Stimulated activated CD8-positive, alpha-beta memory T cell treated with anti-CD3 and anti-CD28 coated beads, Interleukin-4, amount 100 ng/mL, for 1 hour (primary cell): Measurements from ENCODE around the gene CTNND2.
"Not testable (repeated sequence)": the region's sequence is repeated elsewhere in the genome, so short reads cannot be mapped to it uniquely, and the experiment has no call there.

Experiments
- DNase-seq, 2 donors: peaks; one replicate each; pipeline ENCODE4 v3.0.0-alpha.2; 2020; ENCODE audit warnings: low read depth in 2 of 2, low spot score in 1 of 2

CTNND2 gene

GRCh38 chr5:11482011-11482410 is 422.2 kb downstream of the CTNND2 start:
- no peak for DNase-seq

DNA sequence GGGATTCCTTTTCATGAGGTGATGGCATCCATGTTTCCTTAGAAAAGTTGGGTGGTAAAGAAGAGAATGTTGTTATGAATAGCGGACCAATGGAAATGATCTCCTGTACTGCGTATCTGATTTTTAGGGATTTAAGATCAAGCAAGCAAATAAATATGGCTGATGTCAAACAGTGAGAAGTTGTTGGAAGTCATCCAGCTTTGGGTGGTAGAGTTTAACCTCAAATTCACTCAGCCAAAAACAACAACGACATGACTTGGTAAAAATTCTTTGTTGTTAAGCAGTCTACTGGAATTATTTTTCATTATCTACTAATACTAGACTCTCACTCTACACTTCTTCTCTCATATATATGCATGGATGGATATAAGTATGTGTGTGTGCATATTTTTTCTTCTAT is 426.5 kb downstream of the CTNND2 start:
- no peak for DNase-seq

- no peak for DNase-seq
Observed at GRCh38 chr5:11476866-11477265, 427.4 kb downstream of the CTNND2 start.

GRCh38 chr5:11468334-11469039 is 435.8 kb downstream of the CTNND2 start:
- no peak for DNase-seq

GRCh38 chr5:11467588-11467987 is 436.7 kb downstream of the CTNND2 start:
- no peak for DNase-seq

DNA sequence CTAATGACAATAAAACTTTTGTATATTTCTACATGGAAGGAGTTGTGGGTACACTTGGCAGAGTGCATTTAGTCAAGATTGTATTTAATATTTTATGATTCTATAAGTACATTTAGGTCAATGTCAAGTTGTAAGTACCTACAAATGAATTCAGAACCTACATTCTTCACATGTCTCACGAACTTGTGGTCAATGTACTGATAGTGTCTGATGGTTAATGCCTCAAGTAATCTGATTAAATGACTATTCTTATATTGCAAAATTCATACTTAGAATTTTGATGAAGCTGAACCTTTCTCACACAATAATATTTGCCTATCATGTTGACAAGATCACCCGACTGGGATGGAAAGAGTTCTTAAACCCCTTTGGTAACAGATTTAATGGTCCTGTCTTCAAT is 444.5 kb downstream of the CTNND2 start:
- DNase-seq, result no peak

DNA sequence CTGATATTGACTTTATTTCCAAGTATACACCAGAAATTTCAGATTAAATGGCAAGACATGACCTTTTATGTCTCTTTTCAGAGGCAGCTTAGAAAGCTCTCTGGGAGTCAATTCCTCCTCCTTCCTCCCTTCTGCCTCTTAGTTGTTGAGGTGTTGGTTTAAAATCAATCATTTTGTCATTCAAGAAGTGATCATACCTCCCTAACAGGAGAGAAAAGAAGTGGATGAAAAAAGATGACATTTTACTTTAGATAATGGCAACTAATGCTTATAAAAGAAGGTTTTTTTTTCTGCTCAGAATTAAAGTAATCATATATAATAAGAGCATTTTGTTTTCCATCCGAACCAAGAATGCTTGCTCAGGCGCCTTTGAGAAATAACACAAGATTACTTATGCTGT is 448.7 kb downstream of the CTNND2 start:
- DNase-seq, result no peak

- DNase-seq, result no peak
Observed at GRCh38 chr5:11452852-11453251, 451.4 kb downstream of the CTNND2 start.

DNA sequence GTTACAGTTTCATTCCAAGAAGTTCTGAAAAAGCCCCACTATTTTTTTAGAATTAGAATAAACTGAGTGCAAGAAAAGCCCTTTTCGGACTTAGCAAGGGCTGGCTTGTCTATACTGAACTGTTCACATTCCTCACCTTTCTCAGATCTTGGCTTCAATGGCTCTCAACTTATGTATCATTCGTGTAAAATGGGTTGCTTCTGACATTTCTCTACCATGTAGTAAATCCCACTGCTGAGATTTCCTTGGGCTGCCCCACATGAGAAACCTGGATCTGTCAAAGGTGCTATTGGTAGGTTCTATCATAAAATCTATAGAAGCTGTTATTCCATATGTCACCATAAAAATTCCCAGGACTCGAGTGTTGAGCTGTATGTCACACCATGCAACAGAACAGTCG is 454.3 kb downstream of the CTNND2 start:
- DNase-seq, result no peak

- no peak for DNase-seq
Observed at GRCh38 chr5:11449217-11449616, 455.0 kb downstream of the CTNND2 start.

GRCh38 chr5:11443831-11444230 is 460.4 kb downstream of the CTNND2 start:
- DNase-seq, result no peak

- DNase-seq, result no peak
Observed at GRCh38 chr5:11432116-11432515, 472.1 kb downstream of the CTNND2 start.

GRCh38 chr5:11429254-11429653 is 475.0 kb downstream of the CTNND2 start:
- no peak for DNase-seq

DNA sequence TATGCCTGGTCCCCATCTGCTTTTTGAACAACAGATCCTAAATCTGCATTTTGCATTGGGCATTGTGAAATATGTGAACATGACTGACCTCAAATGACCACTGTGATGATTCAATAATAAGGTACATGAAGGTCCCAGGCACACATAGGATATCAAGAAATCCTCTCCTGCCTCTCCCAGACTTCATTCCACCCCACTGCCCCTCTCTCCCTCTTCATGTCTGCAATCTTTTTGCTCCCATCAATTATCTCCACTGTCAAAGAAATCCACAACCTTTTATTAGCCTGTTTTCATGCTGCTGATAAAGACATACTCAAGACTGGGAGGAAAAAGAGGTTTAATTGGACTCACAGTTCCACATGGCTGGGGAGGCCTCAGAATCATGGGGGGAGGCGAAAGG is 476.7 kb downstream of the CTNND2 start:
- DNase-seq, result no peak

GRCh38 chr5:11426442-11426841 is 477.8 kb downstream of the CTNND2 start:
- DNase-seq, result no peak

DNA sequence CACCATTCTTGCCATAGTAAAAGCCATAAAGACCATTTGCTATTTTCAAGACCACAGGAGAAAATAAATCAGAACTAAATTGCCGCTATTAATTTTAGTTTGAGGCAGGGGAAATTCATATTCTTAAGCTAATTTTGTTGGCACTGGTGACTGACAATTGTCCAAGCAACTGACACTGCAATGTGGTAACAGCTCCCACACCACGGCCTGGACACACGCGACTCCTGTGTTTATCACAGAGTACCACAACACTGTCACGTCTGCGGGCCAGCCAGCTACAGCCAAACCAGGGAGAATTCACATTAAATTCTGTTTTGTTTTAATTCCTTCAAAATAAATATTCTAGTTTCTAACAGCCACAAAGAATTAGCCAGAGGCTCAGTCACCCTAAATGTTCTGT is 481.9 kb downstream of the CTNND2 start:
- DNase-seq, result no peak

GRCh38 chr5:11420969-11421368 is 483.3 kb downstream of the CTNND2 start:
- DNase-seq, result no peak

DNA sequence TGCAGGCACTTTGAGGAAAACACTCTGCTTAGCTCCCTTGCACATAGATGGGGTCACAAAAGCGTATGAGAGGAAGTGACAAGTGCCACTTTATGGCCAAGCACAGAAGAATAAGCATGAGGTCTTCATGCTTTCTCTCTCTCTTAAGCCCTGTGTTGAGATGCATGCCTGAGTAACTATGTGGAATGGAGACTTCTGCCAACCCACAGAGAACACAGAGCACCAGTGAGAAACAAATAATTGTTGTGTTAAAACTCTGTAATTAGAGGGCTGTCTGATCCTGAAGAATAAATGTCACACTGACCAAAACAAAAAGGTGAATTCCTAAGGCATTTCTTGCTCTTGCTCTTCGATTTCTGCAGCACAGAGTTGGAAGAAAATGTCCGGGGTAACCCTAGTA is 488.5 kb downstream of the CTNND2 start:
- no peak for DNase-seq

DNA sequence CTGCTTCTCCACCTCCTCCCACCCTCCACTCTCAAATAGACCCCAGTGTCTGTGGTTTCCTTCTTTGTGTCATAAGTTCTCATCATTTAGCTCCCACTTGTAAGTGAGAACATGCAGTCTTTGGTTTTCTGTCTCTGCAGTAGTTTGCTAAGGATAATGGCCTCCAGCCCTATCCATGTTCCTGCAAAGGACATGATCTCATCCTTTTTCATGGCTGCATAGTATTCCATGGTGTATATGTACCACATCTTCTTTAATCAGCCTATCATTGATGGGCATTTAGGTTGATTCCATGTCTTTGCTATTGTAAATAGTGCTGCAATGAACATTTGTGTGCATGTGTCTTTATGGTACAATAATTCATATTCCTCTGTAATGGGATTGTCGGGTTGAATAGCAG is 489.5 kb downstream of the CTNND2 start:
- not testable (repeated sequence) for DNase-seq

DNA sequence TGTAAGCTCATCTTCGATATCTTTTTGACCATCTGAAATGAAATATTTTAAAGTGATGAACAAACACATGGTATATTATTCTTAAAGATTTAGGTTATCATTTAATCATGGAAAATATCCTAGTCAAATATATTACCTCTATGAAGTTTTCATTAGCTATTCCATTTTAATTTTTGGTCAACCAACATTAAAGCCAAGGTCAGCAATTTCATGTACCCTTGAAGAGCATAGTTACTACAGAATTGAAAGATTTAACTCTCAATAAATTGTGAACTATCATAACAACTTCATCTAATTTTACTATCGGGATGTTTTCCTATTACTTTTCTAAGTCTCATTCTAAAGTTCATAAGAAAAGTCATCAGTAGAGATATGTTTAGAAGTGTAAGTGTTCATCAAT is 492.6 kb downstream of the CTNND2 start:
- DNase-seq, result no peak

DNA sequence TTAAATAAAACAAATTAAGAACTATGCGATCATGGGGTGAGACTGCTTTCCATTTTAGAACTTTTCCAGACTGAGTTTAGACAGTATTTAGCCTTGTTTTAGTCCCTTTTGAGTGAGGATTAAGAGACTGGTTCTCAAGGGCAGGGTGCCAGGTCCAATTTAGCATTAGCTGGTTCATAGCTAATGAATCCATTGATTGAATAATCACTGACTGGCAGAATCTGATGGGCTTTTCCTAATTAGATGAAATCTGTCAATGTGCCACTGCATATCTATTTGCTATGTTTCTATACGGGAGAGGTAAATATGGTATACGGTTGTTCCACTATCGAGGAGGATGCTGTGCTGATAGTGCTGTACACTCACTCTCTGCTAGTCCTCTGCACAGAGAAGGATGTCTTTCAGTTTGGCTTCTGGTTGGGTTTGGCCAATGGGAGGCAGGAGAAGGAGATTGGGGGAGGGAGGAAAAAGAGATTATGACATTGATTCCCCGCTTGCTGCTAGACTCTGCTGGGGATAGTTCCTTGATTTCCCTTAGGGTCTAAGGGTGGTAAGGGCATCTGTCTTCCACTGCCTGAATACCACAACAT is 496.6 kb downstream of the CTNND2 start:
- no peak for DNase-seq

- DNase-seq, result no peak
Observed at GRCh38 chr5:11400316-11400715, 503.9 kb downstream of the CTNND2 start.

DNA sequence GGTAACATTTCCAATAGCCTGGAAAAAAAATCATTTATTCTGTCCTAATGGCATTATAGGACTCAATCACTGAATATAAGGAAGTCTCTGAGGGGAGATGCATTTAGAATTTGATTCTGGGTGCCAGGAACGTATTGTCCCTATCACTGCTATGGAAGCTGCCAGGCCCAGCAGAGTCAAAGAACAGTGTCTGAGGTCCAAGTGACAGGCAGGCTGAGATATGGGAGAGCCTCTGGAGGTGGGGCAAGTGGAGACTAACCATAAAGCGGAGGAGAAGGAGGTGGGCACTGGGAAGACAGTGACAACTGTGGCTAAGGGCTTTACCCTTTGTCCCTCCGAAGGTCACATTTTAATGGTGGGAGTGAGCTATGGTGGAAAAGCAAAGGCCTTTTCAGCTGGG is 505.5 kb downstream of the CTNND2 start:
- no peak for DNase-seq
